Muscle of leg (tissue), 11 donors: ENCODE measurements around the gene CCDC142. TPM values are rescaled to one million over a fixed set of nuclear protein-coding genes. Genes with fewer than 3 reads are reported as not detected.

Source experiments
- DNase-seq: peaks from one replicate; pipeline ENCODE4 v3.0.0; 2013
- H3K27ac ChIP-seq: one replicate; pipeline ENCODE4 v1.5.1; 2013; ENCODE audit warnings: mild to moderate bottlenecking, low read length, control low read depth
- H3K27me3 ChIP-seq: one replicate; pipeline ENCODE4 v1.6.1; 2013; ENCODE audit warnings: low read length; ENCODE audit not compliant: control insufficient read depth, insufficient read depth
- H3K36me3 ChIP-seq: one replicate; pipeline ENCODE4 v1.6.1; 2013; ENCODE audit warnings: low read length; ENCODE audit not compliant: control insufficient read depth, insufficient read depth
- H3K4me1 ChIP-seq: one replicate; pipeline ENCODE4 v1.6.1; 2013; ENCODE audit warnings: low read length; ENCODE audit not compliant: control insufficient read depth, insufficient read depth
- H3K4me3 ChIP-seq: one replicate; pipeline ENCODE4 v1.5.1; 2013; ENCODE audit warnings: low read length, control low read depth
- H3K9me3 ChIP-seq: replicated peaks from 2 replicates; pipeline ENCODE4 v1.6.1; 2013; ENCODE audit warnings: low read depth, low read length; ENCODE audit not compliant: control insufficient read depth
- WGBS: methylation state at CpG from one replicate; pipeline ENCODE4 v1.1.5; 2013; ENCODE audit warnings: missing lambda C conversion rate; ENCODE audit not compliant: insufficient coverage; 5-methylcytosine and 5-hydroxymethylcytosine counted together
- polyA plus RNA-seq, 8 donors: library from polyadenylated mRNA; unstranded; fragments of 120-200 nt; gene quantifications; one replicate each; pipeline versions ENCODE4 v1.2.1 to v1.2.3, GENCODE V29; 2013; ENCODE audit warnings: inconsistent platforms in 1 of 8, low replicate concordance in 1 of 8; ENCODE audit not compliant: insufficient read length in 8 of 8, insufficient read depth in 1 of 8
- total RNA-seq: library from RNA; stranded (reverse); fragments of 120-200 nt; gene quantifications from one replicate; pipeline ENCODE4 v1.2.4, GENCODE V29; 2013

CCDC142 gene
- total and polyA plus RNA-seq, 9 donors: 7.0 to 12.3 (median 8.4) TPM

DNA sequence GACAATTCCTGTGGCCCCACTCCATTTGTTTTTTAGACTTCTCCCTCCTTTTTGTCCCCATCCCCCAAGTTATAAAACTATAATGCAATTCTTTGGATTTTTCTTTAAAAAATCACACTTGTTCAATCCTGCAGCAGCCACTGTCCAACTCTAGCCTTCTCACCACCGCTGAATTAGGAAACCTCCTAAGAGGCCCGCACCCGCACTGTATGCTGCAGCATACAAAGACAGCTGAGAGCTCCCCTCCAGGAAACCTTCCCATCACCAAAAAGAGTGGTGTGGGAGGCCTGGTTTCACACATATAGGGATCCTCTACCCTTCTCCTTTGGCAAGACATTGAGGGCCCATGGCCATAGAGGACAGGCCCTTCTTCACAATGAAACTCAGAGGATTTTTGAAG, 21.8 kb upstream of the CCDC142 start:
- H3K36me3 ChIP-seq: peaks cover 16% of the 10 kb centered on the region
- WGBS: 85% methylated on average over 3 of the region's 3 CpGs
- no peaks in the 10 kb centered on the region for H3K9me3 ChIP-seq
- H3K4me1 ChIP-seq: peaks cover 58% of the 10 kb centered on the region
- DNase-seq: no peak
- H3K27ac ChIP-seq: no peak overlapping the region
- H3K4me3 ChIP-seq: no peak overlapping the region
- peaks cover 71% of the 10 kb centered on the region for H3K27me3 ChIP-seq

DNA sequence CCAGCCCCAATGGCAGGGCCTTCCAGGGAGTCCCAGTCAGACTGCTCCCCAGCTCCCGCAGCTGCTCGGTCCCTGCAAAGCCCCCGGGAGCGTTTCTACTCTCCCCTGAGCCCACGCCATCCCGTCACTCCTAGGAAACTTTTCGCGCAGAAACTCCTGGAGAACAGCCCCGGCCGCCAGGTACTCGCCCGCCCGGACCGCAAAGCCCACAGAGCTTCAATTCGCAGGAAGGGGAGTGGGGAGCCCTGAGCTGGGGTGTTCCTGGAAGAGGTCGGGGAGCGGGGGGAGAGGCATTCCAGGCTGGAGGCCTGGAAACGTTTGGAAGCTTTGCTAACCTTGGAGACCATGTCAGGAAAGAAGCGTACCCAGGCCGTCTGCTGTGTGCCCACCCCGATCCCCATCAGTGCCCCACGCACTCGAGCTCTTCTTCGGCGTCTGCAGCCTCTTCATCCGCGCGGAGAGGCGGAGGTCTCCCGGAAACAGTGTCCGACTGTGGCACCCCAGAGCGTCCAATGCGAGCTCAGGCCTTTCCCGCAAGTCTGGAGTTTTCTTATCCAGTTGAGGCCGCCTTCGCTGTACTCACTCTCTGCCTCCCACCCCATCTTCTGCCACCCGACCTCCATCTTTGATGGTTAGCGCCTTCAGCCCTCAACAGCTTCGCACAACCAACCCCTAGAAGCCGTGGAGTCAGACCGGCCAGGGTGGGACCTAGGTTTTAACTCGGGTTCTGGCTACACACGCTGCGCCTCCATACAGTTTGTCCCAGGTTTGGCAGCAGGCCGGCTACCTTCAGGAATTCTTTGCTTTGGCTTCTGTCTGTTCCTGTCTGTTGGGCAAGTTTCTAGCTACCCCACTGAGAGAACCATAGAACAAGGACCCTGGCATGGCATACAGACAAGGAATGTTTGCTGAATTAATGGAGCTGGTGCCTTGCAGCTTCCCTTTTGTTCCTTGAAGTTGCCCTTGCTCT, 21.0 kb upstream of the CCDC142 start:
- H3K4me1 ChIP-seq: peaks cover 66% of the 10 kb centered on the region
- peaks cover 77% of the 10 kb centered on the region for H3K27me3 ChIP-seq
- H3K36me3 ChIP-seq: peaks cover 16% of the 10 kb centered on the region
- peak overlapping the region; percentile 80 for H3K27ac ChIP-seq
- WGBS: 31% methylated on average over 45 of the region's 45 CpGs
- DNase-seq: no peak
- peak overlapping the region; percentile 58 for H3K4me3 ChIP-seq
- no peaks in the 10 kb centered on the region for H3K9me3 ChIP-seq

DNA sequence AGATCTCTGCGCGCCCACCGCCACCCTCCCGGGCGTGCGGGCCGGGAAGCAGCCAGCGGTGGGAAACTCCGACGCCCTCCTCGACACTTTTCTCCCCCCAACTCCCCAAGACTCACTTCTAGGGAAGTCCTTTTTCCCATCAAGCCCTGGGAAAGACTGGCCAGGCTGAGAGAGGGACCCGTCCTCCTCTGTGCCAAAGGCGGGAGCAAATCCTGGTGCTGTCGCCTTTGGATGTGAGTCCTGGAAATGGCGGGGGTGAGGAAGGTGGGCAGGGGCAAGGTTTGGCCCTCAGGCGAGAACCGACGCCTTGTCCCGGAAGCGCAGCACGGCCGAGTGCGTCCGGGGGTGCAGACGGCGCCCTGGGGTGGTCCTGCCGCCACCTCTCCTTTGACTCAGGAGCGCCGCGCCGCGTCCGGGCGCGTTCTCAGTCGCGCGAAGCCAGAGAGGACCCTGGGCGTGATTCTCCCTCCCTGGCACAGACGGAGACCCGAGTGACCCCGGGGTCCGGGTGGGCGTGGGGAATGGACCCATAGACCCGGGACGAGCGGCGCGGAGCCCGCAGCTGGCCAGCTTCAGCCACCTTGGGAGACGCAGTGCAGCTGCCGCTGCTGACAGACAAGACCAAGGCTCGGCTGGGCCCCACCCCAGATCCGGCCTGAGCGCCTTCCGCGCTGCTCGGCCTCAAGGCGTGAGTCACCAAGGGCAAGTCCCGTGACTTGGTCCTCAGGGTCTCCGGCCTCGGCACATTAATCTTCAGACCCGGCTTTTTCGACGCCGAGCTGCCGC, 20.1 kb upstream of the CCDC142 start:
- peaks cover 77% of the 10 kb centered on the region for H3K27me3 ChIP-seq
- peaks cover 69% of the 10 kb centered on the region for H3K4me1 ChIP-seq
- H3K4me3 ChIP-seq: peak overlapping the region; percentile 58
- DNase-seq: peak; percentile 90
- no peaks in the 10 kb centered on the region for H3K9me3 ChIP-seq
- peak overlapping the region; percentile 80 for H3K27ac ChIP-seq
- WGBS: under 1% methylated on average over 58 of the region's 67 CpGs
- H3K36me3 ChIP-seq: peaks cover 16% of the 10 kb centered on the region

DNA sequence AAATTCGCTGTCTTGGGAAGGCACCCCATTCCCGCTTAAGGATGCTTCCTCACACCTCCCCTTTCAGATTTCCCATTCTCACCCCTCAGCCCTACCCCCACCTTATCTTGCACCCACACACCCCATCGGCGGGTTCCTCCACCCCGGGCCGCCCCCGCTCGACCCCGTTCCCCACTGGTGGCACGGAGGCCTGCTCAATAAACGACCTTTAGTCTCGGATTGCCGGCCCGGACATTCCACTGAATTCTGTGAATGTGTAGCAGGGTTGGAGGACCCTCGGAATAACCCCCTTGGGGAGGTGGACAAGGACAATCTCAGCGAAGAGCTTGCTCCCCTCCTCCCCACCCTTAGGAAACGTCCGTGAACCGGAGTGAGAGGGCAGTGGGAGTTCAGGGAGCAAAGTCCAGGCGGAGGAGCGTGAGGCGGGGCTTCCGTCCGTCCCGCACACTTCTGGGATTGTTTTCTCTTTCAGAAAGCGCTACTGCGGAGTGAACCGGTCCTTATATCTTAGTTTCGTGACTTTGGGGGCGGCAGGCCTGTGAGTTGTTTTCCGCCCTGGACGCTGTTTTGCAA, 19.4 kb upstream of the CCDC142 start:
- Histone ChIP-seq H3K27ac (peak overlapping the region; percentile 80), H3K27me3 (peaks cover 82% of the 10 kb centered on the region)
- DNase-seq: peak; percentile 47

DNA sequence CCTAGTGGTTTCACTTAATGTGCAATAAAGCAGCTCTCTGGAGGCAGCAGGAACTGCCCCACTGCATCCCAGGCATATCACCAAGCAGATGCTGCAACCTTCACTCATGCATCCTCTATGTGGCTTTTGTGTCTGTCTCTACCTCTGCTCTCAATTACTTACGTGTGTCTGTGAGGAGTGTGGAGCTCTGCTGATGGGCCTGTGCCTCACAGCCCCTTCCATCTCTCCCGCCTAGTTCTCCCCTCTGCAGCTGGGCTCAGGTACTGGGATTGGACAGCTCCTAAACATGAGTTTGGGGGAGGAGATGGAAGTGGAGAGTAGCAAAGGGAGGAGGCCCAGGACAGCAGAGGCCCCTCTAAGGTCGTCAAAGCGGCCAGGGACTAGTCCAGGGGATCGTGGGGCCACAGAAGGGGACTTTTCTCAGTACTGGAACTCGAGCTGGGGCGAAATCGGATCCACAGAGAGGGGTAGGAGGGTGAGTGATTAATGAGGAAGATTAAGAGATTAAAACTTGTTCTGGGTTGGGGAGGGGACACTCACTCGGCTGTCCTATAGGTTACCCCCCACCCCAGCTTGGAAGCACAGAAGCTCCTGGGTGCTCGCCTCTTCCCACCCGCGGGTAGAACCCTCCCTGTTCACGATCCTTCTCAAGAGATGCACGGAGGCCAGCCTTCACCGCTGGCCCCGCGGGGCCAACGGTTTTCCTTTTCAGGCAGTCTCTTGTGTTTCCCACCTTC, 18.7 kb upstream of the CCDC142 start:
- Histone ChIP-seq H3K4me1 (peaks cover 69% of the 10 kb centered on the region), H3K27ac (peak overlapping the region; percentile 80), H3K27me3 (peaks cover 87% of the 10 kb centered on the region), H3K9me3 (no peaks in the 10 kb centered on the region), H3K4me3 (no peak overlapping the region), H3K36me3 (peaks cover 14% of the 10 kb centered on the region)
- 39% methylated on average over 15 of the region's 18 CpGs for WGBS
- peak; percentile 57 for DNase-seq

More for the DNA sequence above, 19.4 kb upstream of the CCDC142 start:
- 11% methylated on average over 20 of the region's 32 CpGs for WGBS
- Histone ChIP-seq H3K36me3 (peaks cover 16% of the 10 kb centered on the region), H3K9me3 (no peaks in the 10 kb centered on the region), H3K4me1 (peaks cover 74% of the 10 kb centered on the region), H3K4me3 (peak overlapping the region; percentile 58)

DNA sequence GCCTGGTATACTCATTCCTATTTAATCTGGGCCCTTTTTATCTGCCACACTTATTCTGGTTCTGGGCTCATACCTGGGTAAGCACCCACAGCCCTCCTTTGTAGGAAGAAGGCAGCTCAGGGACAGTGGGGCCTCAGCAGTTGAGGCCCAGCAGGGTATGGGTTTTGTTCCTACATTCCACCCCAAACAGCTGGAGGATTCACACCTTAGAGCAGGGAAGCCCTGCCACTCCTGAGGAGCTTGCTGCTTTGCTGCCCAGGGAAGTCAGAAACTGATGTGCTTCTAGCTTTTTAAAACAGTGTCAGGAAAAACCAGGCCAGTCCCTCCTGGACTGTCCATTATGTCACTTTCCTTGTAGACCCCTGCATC, 17.8 kb upstream of the CCDC142 start:
- Histone ChIP-seq H3K36me3 (peaks cover 8% of the 10 kb centered on the region), H3K27ac (no peak overlapping the region), H3K9me3 (no peaks in the 10 kb centered on the region), H3K4me1 (peaks cover 61% of the 10 kb centered on the region), H3K4me3 (no peak overlapping the region), H3K27me3 (peaks cover 85% of the 10 kb centered on the region)
- no peak for DNase-seq

DNA sequence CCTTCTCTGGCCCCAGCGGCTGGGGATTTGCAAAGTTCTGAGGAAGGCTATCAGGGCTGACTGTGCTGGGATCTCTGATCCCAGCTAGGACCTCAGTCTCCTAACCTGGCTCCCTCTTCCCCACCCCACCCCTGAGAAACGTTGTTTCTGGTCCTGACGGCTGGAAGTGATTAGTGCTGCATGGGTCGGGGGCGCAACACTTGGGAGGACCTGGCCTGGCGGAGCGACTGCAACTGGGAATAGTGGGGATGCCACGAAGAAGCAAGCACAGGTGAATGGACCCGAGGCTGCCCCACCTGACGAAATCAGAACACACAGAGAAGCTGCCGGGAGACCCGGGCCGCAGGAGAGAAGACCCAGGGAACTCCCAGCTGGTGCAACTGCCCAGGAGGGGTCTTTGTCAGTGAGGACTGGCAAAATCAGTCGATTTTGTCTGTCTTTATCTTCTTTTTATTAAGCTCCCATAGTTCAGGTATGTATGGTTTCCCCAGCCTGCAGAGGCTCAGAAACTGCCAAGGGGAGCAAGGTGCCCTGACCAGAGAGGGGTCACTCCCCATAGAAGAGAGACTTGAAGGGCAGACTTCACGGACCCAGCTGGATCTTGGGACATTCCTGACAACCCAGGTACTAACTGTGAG, 17.3 kb upstream of the CCDC142 start:
- Histone ChIP-seq H3K27ac (no peak overlapping the region), H3K9me3 (no peaks in the 10 kb centered on the region), H3K4me1 (peaks cover 60% of the 10 kb centered on the region), H3K27me3 (peaks cover 85% of the 10 kb centered on the region), H3K36me3 (peaks cover 6% of the 10 kb centered on the region), H3K4me3 (peak overlapping the region; percentile 42)
- 20% methylated on average over 9 of the region's 15 CpGs for WGBS
- no peak for DNase-seq

DNA sequence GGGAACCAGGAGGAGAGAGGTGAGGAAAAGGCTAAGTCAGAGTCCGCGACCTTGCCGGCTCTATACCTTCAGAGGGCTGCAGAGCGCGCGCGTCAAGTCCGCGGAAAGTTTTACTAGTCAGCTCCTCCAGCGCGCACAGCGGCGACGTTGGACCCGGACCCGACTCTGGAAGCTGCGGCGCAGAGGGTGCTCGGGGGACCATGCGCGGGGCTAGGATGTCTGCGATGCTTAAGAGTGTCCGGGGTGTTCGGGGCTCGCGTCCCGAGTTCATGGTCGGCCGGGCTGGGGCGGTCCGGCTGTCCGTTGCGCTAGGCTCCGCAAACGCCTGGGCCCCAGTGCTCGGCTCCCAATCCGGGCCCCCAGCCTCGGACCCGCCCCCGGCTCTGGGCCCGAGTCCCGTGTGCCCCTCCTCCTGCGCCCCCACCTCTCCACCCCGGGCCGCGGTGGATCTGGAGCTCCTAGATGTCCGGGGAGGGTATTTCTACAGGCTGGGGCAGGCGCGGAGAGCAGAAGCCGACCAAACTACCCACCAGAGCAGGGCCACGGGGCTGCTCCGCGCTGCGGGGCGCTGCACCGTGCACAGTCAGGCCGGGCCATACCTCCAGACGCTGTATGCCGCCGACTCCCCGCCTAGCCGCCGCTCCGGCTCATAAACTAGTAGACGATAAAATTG, 16.6 kb upstream of the CCDC142 start, which contains the start of gene LBX2:
TSS of gene LBX2 (minus strand) at position 337 of the 673 bp plus-strand sequence. CDS start at position 271, 66 bp downstream.
- peak; percentile 58 for DNase-seq
- H3K9me3 ChIP-seq: no peaks in the 10 kb centered on the region
- no peak within 1 kb of the TSS for H3K27ac ChIP-seq
- H3K4me1 ChIP-seq: peaks cover 58% of the 10 kb centered on the region
- peak within 1 kb of the TSS; percentile 42 for H3K4me3 ChIP-seq
- H3K36me3 ChIP-seq: peaks cover 5% of the 10 kb centered on the region
- WGBS: under 1% methylated on average over 64 of the region's 65 CpGs
- H3K27me3 ChIP-seq: peaks cover 81% of the 10 kb centered on the region
